GM21423 (cell line): ENCODE results near the gene WHRN.

Source experiments
- ATAC-seq: cut with Tn5 transposase; IDR thresholded peaks from one replicate; pipeline ENCODE4 v1.9.1; 2021; ENCODE audit warnings: mild to moderate bottlenecking, moderate library complexity; ENCODE audit not compliant: unreplicated experiment

The WHRN gene

GRCh38 chr9:114426046-114426948, 79.0 kb downstream of the WHRN start:
- ATAC-seq: no peak

DNA sequence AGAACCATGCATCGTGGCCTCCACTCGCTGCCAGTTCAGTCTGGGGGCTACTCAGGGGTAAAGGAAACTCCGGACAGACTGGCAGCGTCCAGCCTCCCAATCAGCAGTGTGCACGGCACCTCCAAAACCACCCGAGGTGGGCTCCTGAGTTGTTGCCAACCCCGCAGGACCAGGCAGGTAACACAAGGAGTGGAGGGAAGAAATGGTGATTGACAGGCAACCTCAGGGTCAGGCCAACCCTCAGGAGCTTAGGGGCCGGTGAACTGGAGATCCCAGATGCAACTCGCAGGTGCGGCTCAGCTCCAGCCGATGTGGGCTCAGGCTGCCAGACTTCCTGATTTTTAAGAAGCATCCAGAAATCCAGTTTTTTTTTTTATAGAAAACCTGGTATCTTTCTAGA, 80.1 kb downstream of the WHRN start:
- no peak for ATAC-seq

DNA sequence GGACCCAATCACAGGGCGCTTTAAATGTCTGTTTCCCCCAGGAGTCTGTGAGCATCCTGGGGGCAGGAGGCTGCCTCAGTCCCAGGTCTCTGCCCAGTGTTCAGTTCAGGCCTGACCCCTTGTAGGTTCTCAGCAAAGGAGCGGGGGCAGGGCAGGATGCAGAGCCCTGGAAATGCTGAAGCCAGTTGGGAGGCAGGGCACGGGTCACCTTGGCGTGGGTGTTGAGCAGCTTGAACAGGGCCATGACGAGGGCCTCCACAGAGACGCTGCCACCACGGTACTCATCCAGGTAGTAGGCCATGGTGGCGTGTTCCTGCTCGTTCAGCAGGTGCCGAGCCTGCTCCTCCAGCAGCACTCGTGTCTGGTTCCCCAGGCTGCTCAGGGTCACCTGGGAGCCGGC, 81.1 kb downstream of the WHRN start:
- no peak for ATAC-seq

GRCh38 chr9:114423181-114423580, 82.1 kb downstream of the WHRN start:
- no peak for ATAC-seq

GRCh38 chr9:114421147-114421546, 84.1 kb downstream of the WHRN start:
- ATAC-seq: no peak

DNA sequence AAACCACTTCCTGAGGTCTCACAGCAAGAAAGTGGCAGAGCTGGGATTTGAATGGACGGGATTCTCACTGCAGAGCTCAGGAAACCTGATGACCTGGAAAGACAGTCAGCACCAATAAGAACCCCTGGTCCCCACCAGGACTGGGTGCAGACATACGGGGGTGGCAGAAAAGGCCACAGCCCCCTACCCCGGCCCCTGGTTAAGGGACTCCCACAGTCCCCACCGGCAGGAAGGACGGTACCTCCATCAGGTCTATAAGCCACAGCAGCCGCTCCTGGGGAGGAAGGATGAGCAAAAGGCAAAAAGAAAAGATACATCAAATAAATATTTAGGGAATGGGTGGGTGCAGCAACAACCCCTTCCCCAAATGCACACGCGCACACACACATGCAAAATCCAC, 85.5 kb downstream of the WHRN start:
- ATAC-seq: no peak

DNA sequence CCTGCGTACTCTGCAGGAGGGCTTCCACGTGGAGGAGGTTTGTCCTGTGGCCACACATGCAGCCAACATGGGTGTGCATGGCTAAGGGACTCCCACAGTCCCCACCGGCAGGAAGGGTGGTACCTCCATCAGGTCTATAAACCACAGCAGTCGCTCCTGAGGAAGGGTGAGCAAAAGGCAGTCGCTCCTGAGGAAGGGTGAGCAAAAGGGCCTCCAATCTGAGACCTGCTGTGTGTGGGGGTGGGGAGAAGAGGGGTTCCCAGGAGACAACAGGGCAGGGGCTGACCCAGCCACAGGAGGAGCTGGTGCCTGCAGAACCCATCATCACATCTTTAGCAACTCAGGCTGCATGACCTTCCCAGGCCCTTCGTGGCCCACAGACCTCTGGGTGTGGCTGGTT, 87.2 kb downstream of the WHRN start:
- no peak for ATAC-seq

GRCh38 chr9:114417511-114417910, 87.8 kb downstream of the WHRN start:
- no peak for ATAC-seq

- no peak for ATAC-seq
Measured at GRCh38 chr9:114416906-114417305, 88.4 kb downstream of the WHRN start.

DNA sequence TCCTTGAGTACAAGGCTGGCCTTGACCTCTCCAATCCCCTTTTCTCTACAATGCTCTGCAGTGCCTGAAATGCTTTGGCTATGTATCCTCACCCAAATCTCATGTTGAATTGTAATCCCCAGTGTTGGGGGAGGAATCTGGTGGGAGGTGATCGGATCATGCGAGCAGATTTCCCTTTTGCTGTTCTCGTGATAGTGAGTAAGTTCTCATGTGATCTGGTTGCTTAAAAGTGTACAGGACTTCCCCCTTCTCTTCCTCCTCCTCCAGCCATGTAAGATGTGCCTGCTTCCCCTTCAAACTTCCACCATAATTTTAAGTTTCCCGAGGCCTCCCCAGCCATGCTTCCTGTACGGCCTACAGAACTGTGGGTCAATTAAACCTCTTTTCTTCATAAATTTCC, 89.0 kb downstream of the WHRN start:
- no peak for ATAC-seq

GRCh38 chr9:114414346-114414745, 90.9 kb downstream of the WHRN start:
- no peak for ATAC-seq

- no peak for ATAC-seq
Measured at GRCh38 chr9:114413861-114414301, 91.4 kb downstream of the WHRN start.

DNA sequence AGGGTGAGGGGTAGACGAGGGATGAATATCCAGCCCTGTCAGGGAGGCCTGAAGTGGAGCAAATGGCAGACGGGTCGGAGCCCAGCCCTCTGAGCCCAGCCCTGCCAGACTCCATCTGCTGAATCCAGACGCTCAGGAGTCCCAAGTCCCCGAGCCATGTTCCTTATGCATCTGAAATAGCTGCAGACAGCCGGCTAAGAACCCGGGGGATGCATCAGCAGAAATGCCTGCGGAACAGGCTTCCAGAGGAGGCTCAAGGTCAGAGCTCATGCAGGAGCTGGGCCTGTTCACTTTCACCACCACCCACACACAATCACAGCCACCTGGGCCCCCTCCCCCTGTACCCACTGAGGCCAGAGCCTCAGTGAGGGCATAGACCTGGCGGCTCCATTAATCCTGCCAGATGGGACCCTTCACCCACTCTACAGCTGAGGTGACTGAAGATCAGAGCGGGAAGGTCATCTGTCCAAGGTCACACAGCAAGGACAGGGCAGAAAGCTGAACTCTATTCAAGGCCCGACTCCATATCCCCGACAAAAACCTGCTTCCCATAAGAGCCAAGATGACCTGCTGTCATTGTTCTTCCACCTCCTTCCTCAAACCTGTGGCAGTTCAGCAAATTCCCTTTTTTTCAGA, 93.1 kb downstream of the WHRN start:
- no peak for ATAC-seq

GRCh38 chr9:114411452-114411851, 93.8 kb downstream of the WHRN start:
- no peak for ATAC-seq

DNA sequence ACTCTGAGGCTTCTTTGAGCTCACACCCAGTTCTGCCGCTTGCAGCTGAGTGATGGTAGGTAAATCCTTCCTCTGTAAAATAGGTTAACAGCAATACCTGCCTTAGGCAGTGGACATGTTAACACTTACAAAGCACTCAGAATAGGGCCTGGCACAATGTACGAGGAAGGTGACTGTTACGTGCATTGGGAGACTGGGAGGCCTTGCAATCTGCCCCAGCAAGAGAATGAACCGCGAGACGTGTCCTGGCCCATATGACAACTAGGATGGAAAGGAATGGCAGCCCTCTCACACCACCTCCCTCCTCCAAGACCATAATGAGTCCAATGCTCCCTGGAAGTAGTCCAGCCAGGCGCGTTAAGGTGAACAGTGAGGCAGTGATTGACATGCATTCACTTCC, 94.4 kb downstream of the WHRN start:
- no peak for ATAC-seq

GRCh38 chr9:114409842-114410241, 95.4 kb downstream of the WHRN start:
- no peak for ATAC-seq

- ATAC-seq: no peak
Measured at GRCh38 chr9:114409103-114409780, 96.0 kb downstream of the WHRN start.

- ATAC-seq: no peak
Measured at GRCh38 chr9:114408645-114409044, 96.6 kb downstream of the WHRN start.

GRCh38 chr9:114407889-114408288, 97.4 kb downstream of the WHRN start:
- ATAC-seq: no peak

- ATAC-seq: no peak
Measured at GRCh38 chr9:114406441-114406840, 98.8 kb downstream of the WHRN start.

DNA sequence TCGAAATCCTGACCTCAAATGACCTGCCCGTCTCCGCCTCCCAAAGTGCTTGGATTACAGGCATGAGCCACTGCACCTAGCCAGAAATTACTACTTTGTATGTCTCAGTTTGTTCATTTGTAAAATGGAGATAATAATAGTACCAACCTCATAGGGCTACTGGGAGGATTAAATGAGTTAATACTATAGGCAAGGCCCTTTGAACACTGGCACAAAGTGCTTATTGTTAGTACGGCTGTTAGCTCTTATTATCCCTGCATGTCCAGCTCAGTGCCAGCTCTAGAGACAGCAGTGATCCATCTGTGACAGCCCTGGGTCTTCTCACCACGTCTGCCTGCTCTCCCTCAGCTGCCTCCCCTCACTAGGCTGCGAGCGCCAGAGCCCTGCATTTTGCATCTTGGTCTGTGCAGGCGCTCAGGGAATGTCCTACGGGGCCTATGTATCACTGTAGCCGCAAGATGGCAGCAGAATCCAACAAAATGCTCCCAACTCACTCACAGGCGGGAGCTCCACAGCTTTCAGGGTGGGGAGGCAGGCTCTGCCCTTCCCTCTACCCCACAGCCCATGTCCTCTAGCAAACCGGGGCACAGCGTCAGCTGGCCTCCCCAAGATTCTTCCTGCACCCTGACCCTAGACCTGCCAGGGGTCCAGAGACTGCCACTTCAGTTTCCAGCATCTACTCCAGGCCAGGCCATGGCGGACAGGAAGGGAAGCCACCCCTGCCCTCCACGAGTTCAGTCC, 99.8 kb downstream of the WHRN start:
- ATAC-seq: peak; percentile 88
